HG03066 (cell line): ENCODE data around the gene FNDC7.

Source experiments
- ATAC-seq: cut with Tn5 transposase; IDR thresholded peaks from one replicate; pipeline ENCODE4 v1.9.1; 2021; ENCODE audit warnings: low read depth; ENCODE audit not compliant: unreplicated experiment

FNDC7 gene

DNA sequence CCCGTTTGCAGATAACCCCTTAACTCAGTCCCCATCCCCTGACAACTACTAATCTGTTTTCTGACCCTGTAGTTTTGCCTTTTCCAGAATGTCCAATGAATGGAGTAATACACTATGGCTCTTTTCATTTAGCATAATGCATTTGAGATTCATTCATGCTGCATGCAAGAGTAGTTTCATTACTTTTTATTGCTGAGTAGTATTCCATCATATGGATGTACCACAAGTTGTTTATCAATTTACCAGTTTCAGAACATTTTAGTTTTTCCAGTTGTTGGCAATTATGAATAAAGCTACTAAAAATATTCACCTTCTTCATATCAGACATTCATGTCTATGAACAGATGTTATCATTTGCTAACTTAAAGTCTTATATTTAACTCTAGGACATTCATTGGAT, 79.1 kb downstream of the FNDC7 start:
- no peak for ATAC-seq
